Aorta (tissue), 5 donors: ENCODE measurements around the gene RFX3. TPM values are rescaled to one million over a fixed set of nuclear protein-coding genes. Genes with fewer than 3 reads are reported as not detected.

Experiments
- ATAC-seq: fragments of 200-7000 bp; cut with Tn5 transposase; one replicate; pipeline ENCODE4 v1.9.1; 2022; ENCODE audit warnings: moderate library complexity; ENCODE audit not compliant: low FRiP score
- DNase-seq, 2 donors: peaks; one replicate each; pipeline ENCODE4 v3.0.0-alpha.2; 2020
- H3K27ac ChIP-seq, 2 donors: one replicate each; pipeline ENCODE4 v1.5.1; 2013; ENCODE audit warnings: low read length in 2 of 2, mild to moderate bottlenecking in 2 of 2, moderate library complexity in 2 of 2, control low read depth in 1 of 2, inconsistent platforms in 1 of 2, low read depth in 1 of 2
- H3K27me3 ChIP-seq, 2 donors: one replicate each; pipeline ENCODE4 v1.6.1; 2013; ENCODE audit warnings: control low read depth in 1 of 2, low read length in 1 of 2, mild to moderate bottlenecking in 1 of 2, moderate library complexity in 1 of 2; ENCODE audit not compliant: insufficient read depth in 2 of 2, control insufficient read depth in 1 of 2
- H3K36me3 ChIP-seq, 2 donors: one replicate each; pipeline ENCODE4 v1.6.1; 2013; ENCODE audit warnings: control low read depth in 1 of 2, low read length in 1 of 2, mild to moderate bottlenecking in 1 of 2; ENCODE audit not compliant: insufficient read depth in 2 of 2, control insufficient read depth in 1 of 2
- H3K4me1 ChIP-seq, 2 donors: one replicate each; pipeline ENCODE4 v1.6.1; 2013; ENCODE audit warnings: low read length in 2 of 2, control low read depth in 1 of 2, mild to moderate bottlenecking in 1 of 2, moderate library complexity in 1 of 2; ENCODE audit not compliant: insufficient read depth in 2 of 2, control insufficient read depth in 1 of 2
- H3K4me3 ChIP-seq, 2 donors: one replicate each; pipeline ENCODE4 v1.5.1; 2013; ENCODE audit warnings: low read length in 2 of 2, control low read depth in 1 of 2, mild to moderate bottlenecking in 1 of 2
- H3K9me3 ChIP-seq: one replicate; pipeline ENCODE4 v1.6.1; 2013; ENCODE audit warnings: mild to moderate bottlenecking, low read length; ENCODE audit not compliant: control insufficient read depth
- WGBS, 2 donors: extraction: QIAGEN DNeasy Blood & Tissue Kit; methylation state at CpG; one replicate each; pipeline ENCODE4 v1.1.7; 2013; 5-methylcytosine and 5-hydroxymethylcytosine counted together
- intact Hi-C, 2 donors: fragments of 100-400 bp; cut with DNase I; formaldehyde crosslinking; loops; one replicate each; pipeline versions ENCODE4 v1.14.2 to v1.15.0; 2022
- polyA plus RNA-seq, 2 donors: library from polyadenylated mRNA; stranded (reverse); fragments of 200-250 nt; gene quantifications; one replicate each; pipeline ENCODE4 v1.2.3, GENCODE V29; 2013
- total RNA-seq, 2 donors: library from RNA; stranded (reverse); fragmentation: NEBNext Ultra II Directional; extraction: Animal tissue kit (Norgen Biotek cat#: 25700); gene quantifications; one replicate each; pipeline ENCODE4 v1.2.1, GENCODE V29; 2021
- donor health status: healthy with polysubstance abuse.
- donor health status: Bipolar disorder and iron deficiency.
- donor health status: DM: no; HTN: no; CAD: no.
- donor health status: DM: no; HTN: no; CAD: no.
- donor health status: DM: yes; HTN: yes; CAD: no.

Gene RFX3
- total and polyA plus RNA-seq, 4 donors = 0.38 to 22.4 (median 5.9) TPM

DNA sequence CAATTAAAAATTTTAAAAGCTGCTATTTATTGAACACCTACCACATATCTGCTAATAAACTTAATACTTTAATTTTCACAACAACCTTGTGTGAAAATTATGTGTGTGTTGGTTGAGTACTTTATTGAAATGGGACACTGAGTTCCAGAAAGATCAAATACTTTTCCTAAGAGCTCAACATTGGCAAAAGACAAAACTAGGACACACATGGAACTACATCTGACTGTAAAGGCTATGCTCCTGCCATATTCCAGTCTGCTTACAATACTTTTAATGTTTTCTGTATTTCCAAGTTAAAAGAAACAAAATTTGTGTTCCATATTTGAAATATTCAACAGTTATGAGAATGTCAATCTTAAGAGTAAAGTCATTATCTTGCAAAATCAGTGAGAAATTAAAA lies 111.8 kb downstream of the RFX3 start:
- intact Hi-C loops = no loop called here
- ATAC-seq = no peak
- no peaks in the 10 kb centered on the region for H3K4me1 ChIP-seq
- H3K9me3 ChIP-seq = no peaks in the 10 kb centered on the region
- no peaks in the 10 kb centered on the region for H3K36me3 ChIP-seq
- H3K27ac ChIP-seq = no peak overlapping the region
- no peaks in the 10 kb centered on the region for H3K27me3 ChIP-seq
- no peak overlapping the region for H3K4me3 ChIP-seq
- DNase-seq = no peak

DNA sequence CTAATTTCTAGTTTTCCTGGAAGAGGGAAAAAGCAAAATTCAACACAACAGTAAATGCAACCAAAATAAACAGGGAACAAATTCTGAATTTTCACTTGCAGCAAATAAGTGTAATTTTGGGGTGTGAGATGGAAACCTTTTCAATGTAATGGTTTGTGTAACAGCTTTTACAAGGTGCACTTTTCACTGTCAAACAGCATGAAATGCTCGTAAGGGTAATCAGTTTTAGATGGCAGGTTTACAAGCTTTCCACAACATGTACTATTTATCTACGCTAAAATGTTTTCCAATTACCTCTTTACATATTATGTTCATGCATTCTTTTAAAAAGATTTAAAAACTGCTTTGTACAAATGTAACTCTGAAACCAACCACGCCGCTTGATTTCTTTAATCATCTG lies 115.3 kb downstream of the RFX3 start:
- no peaks in the 10 kb centered on the region for H3K36me3 ChIP-seq
- no peak overlapping the region for H3K4me3 ChIP-seq
- no peaks in the 10 kb centered on the region for H3K4me1 ChIP-seq
- intact Hi-C loops = no loop called here
- H3K9me3 ChIP-seq = no peaks in the 10 kb centered on the region
- no peak overlapping the region for H3K27ac ChIP-seq
- 91 to 95% methylated on average over 4 of the region's 4 CpGs for WGBS, 2 donors
- ATAC-seq (no peak), DNase-seq (no peak)
- H3K27me3 ChIP-seq = no peaks in the 10 kb centered on the region

GRCh38 chr9:3409453-3409852 lies 116.3 kb downstream of the RFX3 start:
- no peak for DNase-seq
- no peak overlapping the region for H3K27ac ChIP-seq
- no peaks in the 10 kb centered on the region for H3K27me3 ChIP-seq
- H3K4me3 ChIP-seq = no peak overlapping the region
- 94 to 95% methylated on average over 1 of the region's 1 CpG for WGBS, 2 donors
- no peaks in the 10 kb centered on the region for H3K36me3 ChIP-seq
- no peaks in the 10 kb centered on the region for H3K9me3 ChIP-seq
- no peaks in the 10 kb centered on the region for H3K4me1 ChIP-seq
- no peak for ATAC-seq
- intact Hi-C loops = no loop called here

DNA sequence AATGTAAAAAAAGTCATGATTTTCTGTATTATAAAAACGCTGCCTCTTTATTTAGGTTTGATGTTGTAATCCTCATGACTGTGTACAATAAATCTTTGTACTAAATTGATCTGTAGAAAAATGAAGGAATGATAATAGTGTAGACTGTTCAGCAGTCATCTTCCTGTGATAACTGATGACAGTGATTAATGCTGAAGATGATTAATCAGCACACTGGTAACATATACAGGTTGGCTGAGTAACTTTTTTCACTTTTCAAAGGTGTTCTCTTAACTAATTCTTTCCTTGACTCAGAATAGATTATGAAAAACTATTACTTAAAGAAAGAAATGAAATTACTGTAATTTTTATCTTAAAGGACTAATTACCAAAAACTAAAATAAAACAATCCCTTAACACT lies 122.5 kb downstream of the RFX3 start:
- 57 to 70% methylated on average over 1 of the region's 1 CpG for WGBS, 2 donors
- no peak for ATAC-seq
- Histone ChIP-seq H3K4me1 (peaks cover 0 to 2% of the 10 kb centered on the region in 2 donors), H3K27ac (no peak overlapping the region), H3K27me3 (no peaks in the 10 kb centered on the region), H3K36me3 (no peaks in the 10 kb centered on the region), H3K9me3 (no peaks in the 10 kb centered on the region), H3K4me3 (no peak overlapping the region)
- DNase-seq = no peak
- intact Hi-C loops = no loop called here

GRCh38 chr9:3401221-3401954 lies 124.4 kb downstream of the RFX3 start:
- intact Hi-C loops = no loop called here
- DNase-seq = no peak
- H3K27me3 ChIP-seq = no peaks in the 10 kb centered on the region
- no peak overlapping the region for H3K4me3 ChIP-seq
- ATAC-seq = no peak
- peaks cover 0 to 2% of the 10 kb centered on the region in 2 donors for H3K4me1 ChIP-seq
- 88 to 96% methylated on average over 7 of the region's 7 CpGs for WGBS, 2 donors
- H3K36me3 ChIP-seq = no peaks in the 10 kb centered on the region
- H3K9me3 ChIP-seq = no peaks in the 10 kb centered on the region
- H3K27ac ChIP-seq = no peak overlapping the region

DNA sequence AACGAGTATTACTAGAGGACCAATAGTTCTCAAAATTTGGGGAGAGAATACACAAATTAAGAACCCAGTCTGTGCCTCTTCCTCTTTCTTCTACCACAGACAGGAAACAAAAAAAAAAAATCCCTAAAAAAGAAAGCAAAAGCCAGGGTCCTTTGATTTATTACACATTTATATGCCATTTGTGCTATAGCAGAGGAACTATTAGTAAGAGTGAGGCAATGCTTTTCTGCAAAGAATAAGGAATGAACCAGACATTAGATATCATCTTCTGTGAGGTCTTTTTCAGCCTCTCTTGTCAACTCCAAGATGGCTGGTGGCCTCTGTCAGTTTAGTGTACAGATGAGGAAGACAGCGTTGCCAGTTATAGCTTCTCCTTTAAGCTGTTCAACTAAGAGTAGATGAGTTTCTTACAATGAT lies 127.6 kb downstream of the RFX3 start:
- DNase-seq (no peak), ATAC-seq (no peak)
- H3K27me3 ChIP-seq = no peaks in the 10 kb centered on the region
- peaks cover 0 to 2% of the 10 kb centered on the region in 2 donors for H3K4me1 ChIP-seq
- no peak overlapping the region for H3K4me3 ChIP-seq
- peaks cover 0 to 2% of the 10 kb centered on the region in 2 donors for H3K36me3 ChIP-seq
- no peak overlapping the region for H3K27ac ChIP-seq
- no peaks in the 10 kb centered on the region for H3K9me3 ChIP-seq
- WGBS, 2 donors = 87% methylated on average over 2 of the region's 2 CpGs
- intact Hi-C loops = no loop called here

- DNase-seq (no peak), ATAC-seq (no peak)
- 88 to 90% methylated on average over 2 of the region's 2 CpGs for WGBS, 2 donors
- Histone ChIP-seq H3K27ac (no peak overlapping the region), H3K27me3 (no peaks in the 10 kb centered on the region), H3K4me1 (peaks cover 0 to 2% of the 10 kb centered on the region in 2 donors), H3K36me3 (peaks cover 0 to 2% of the 10 kb centered on the region in 2 donors), H3K9me3 (no peaks in the 10 kb centered on the region), H3K4me3 (no peak overlapping the region)
- intact Hi-C loops = no loop called here
These were observed 128.0 kb downstream of the RFX3 start for GRCh38 chr9:3397766-3398165.

DNA sequence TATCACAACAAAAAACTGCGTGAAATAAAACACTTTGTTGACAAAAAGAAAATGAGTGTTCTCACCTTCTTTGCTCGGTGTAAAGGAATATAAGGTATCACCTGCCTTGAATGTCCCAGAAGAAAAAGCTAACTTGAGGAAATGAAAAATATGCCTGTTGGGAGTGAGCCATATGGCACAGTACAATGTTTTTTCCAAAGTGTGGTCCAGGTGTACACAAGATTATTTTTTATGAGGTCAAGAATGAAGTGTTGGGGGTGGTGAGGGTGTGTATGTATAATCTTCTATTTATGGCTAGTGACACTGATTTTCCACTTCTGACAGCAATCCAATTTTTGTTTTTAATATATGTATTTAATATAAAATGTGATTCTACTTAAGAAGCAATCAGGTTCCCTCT lies 134.4 kb downstream of the RFX3 start:
- WGBS, 2 donors = 95 to 99% methylated on average over 2 of the region's 2 CpGs
- Histone ChIP-seq H3K4me1 (no peaks in the 10 kb centered on the region), H3K27ac (no peak overlapping the region), H3K9me3 (no peaks in the 10 kb centered on the region), H3K4me3 (no peak overlapping the region), H3K27me3 (no peaks in the 10 kb centered on the region), H3K36me3 (peaks cover 0 to 4% of the 10 kb centered on the region in 2 donors)
- DNase-seq = no peak
- no peak for ATAC-seq
- intact Hi-C loops = no loop called here

- WGBS, 2 donors = 84 to 97% methylated on average over 1 of the region's 1 CpG
- ATAC-seq = no peak
- H3K9me3 ChIP-seq = no peaks in the 10 kb centered on the region
- no peaks in the 10 kb centered on the region for H3K27me3 ChIP-seq
- intact Hi-C loops = no loop called here
- H3K4me1 ChIP-seq = no peaks in the 10 kb centered on the region
- H3K36me3 ChIP-seq = peaks cover 0 to 2% of the 10 kb centered on the region in 2 donors
- H3K27ac ChIP-seq = no peak overlapping the region
- no peak for DNase-seq
- no peak overlapping the region for H3K4me3 ChIP-seq
These were observed 139.0 kb downstream of the RFX3 start for GRCh38 chr9:3386753-3387152.
